ENCODE results near the gene EPAS1. TPM values are rescaled to one million over a fixed set of nuclear protein-coding genes. Genes with fewer than 3 reads are reported as not detected.

Gene EPAS1
- total RNA-seq, 1 experiment from 2014 or later = 77.3 TPM

GRCh38 chr2:46335391-46336282, 38.4 kb downstream of the EPAS1 start:
- H3K9me3 Mint-ChIP-seq (ENCODE audit: unreplicated experiment) = no peaks in the 10 kb centered on the region
- TSS peak; percentile 44 for BruUV-seq (replicated peaks)
- peak overlapping the region; percentile 77 for H3K27ac Mint-ChIP-seq (ENCODE audit: unreplicated experiment)
- ChIA-PET POLR2A (interaction anchor here (0.5 to 1.0 kb wide), 6 partner anchors 11 to 455 kb away, joined by 3 to 8 read pairs (median 4); no protein-coding TSS in a partner anchor), CTCF (interaction anchor here (0.6 to 1.4 kb wide), 6 partner anchors 36 to 525 kb away, joined by 3 to 6 read pairs (median 4); no protein-coding TSS in a partner anchor)
- no peaks in the 10 kb centered on the region for H3K27me3 Mint-ChIP-seq (ENCODE audit: insufficient read depth, unreplicated experiment)
- peak; percentile 67 to 75 for DNase-seq
- H3K9me3 ChIP-seq = no peaks in the 10 kb centered on the region
- peaks cover 52% of the 10 kb centered on the region for H3K4me1 ChIP-seq
- no peaks in the 10 kb centered on the region for H3K36me3 ChIP-seq (ENCODE audit: control insufficient read depth, insufficient read depth, low read length)
- intact Hi-C loops (cut with micrococcal nuclease; ENCODE audit: unreplicated experiment) = loop anchor here (1.0 to 2.0 kb wide), 5 partner anchors 9 to 74 kb away; no protein-coding TSS in a partner anchor
- peak overlapping the region; percentile 83 for H3K4me3 Mint-ChIP-seq (ENCODE audit: unreplicated experiment)
- TF ChIP-seq CTCF (IDR thresholded peaks at IDR 0.05; ENCODE audit: insufficient read depth in 1 of 2, low read depth in 1 of 2, low read length in 1 of 2, severe bottlenecking in 1 of 2, unreplicated experiment in 1 of 2) = no peak
- peak overlapping the region; percentile 34 for H3K4me3 ChIP-seq (ENCODE audit: low read depth, low read length)
- H3K36me3 Mint-ChIP-seq (ENCODE audit: insufficient read depth, unreplicated experiment) = peaks cover 16% of the 10 kb centered on the region
- H3K4me1 Mint-ChIP-seq (ENCODE audit: low read depth, unreplicated experiment) = peaks cover 66% of the 10 kb centered on the region
- H3K27me3 ChIP-seq (replicated peaks; ENCODE audit: control insufficient read depth, insufficient read depth, low read length) = no peaks in the 10 kb centered on the region

GRCh38 chr2:46336283-46336959, 39.2 kb downstream of the EPAS1 start:
- Mint-ChIP-seq H3K27ac (ENCODE audit: unreplicated experiment) (peak overlapping the region; percentile 77), H3K36me3 (ENCODE audit: insufficient read depth, unreplicated experiment) (peaks cover 16% of the 10 kb centered on the region), H3K9me3 (ENCODE audit: unreplicated experiment) (no peaks in the 10 kb centered on the region), H3K27me3 (ENCODE audit: insufficient read depth, unreplicated experiment) (no peaks in the 10 kb centered on the region), H3K4me3 (ENCODE audit: unreplicated experiment) (peak overlapping the region; percentile 83), H3K4me1 (ENCODE audit: low read depth, unreplicated experiment) (peaks cover 66% of the 10 kb centered on the region)
- DNase-seq = no peak
- TF ChIP-seq CTCF (IDR thresholded peaks at IDR 0.05; ENCODE audit: insufficient read depth in 1 of 2, low read depth in 1 of 2, low read length in 1 of 2, severe bottlenecking in 1 of 2, unreplicated experiment in 1 of 2) = no peak
- no TSS peak for BruUV-seq (replicated peaks)
- Histone ChIP-seq H3K9me3 (no peaks in the 10 kb centered on the region), H3K4me1 (peaks cover 46% of the 10 kb centered on the region), H3K36me3 (ENCODE audit: control insufficient read depth, insufficient read depth, low read length) (no peaks in the 10 kb centered on the region), H3K4me3 (ENCODE audit: low read depth, low read length) (no peak overlapping the region), H3K27me3 (replicated peaks; ENCODE audit: control insufficient read depth, insufficient read depth, low read length) (no peaks in the 10 kb centered on the region)
- ChIA-PET CTCF (interaction anchor here (0.9 to 1.4 kb wide), 2 partner anchors 36 to 60 kb away, joined by 4 to 6 read pairs; no protein-coding TSS in a partner anchor), POLR2A (interaction anchor here (0.5 to 1.0 kb wide), 2 partner anchors 37 to 214 kb away, joined by 6 to 8 read pairs; no protein-coding TSS in a partner anchor)
- intact Hi-C loops (cut with micrococcal nuclease; ENCODE audit: unreplicated experiment) = loop anchor here (1.0 to 2.0 kb wide), 3 partner anchors 28 to 73 kb away; no protein-coding TSS in a partner anchor
